Neural cell (in vitro differentiated cells): ENCODE results near the gene SLC16A9. TPM values are rescaled to one million over a fixed set of nuclear protein-coding genes. Genes with fewer than 3 reads are reported as not detected.

ENCODE experiments used
- H2AFZ ChIP-seq: fragments of 200-600, 300-800 bp; sonication (generic), shearing (Covaris generic); 2 replicates; pipeline ENCODE4 v1.6.0; 2014; ENCODE audit warnings: low read depth, mild to moderate bottlenecking, antibody characterized with exemption, low read length, moderate library complexity
- H3F3A ChIP-seq: fragments of 200-600 bp; shearing (Covaris generic); 2 replicates; pipeline ENCODE4 v1.6.1; 2016; ENCODE audit warnings: mild to moderate bottlenecking, moderate library complexity, mixed read lengths, antibody characterized with exemption, low read length; ENCODE audit not compliant: insufficient read depth, poor library complexity, severe bottlenecking
- H3K27ac ChIP-seq: fragments of 200-600, 300-800 bp; sonication (generic), shearing (Covaris generic); 2 replicates; pipeline ENCODE4 v1.5.1; 2014; ENCODE audit warnings: mild to moderate bottlenecking, low read length, moderate library complexity
- H3K27me3 ChIP-seq: fragments of 300-800, 200-600 bp; sonication (generic), shearing (Covaris generic); 2 replicates; pipeline ENCODE4 v1.6.0; 2014; ENCODE audit warnings: mild to moderate bottlenecking, low read depth, low read length, moderate library complexity; ENCODE audit not compliant: insufficient read depth
- H3K36me3 ChIP-seq: fragments of 300-800, 200-600 bp; sonication (generic), shearing (Covaris generic); 2 replicates; pipeline ENCODE4 v1.5.1; 2014; ENCODE audit warnings: mild to moderate bottlenecking, antibody characterized with exemption, low read length, moderate library complexity; ENCODE audit not compliant: insufficient read depth
- H3K4me2 ChIP-seq: fragments of 300-800, 200-600 bp; sonication (generic), shearing (Covaris generic); 2 replicates; pipeline ENCODE4 v1.6.0; 2014; ENCODE audit warnings: mild to moderate bottlenecking, low read length
- H3K4me3 ChIP-seq: fragments of 300-800, 200-600 bp; sonication (generic), shearing (Covaris generic); 2 replicates; pipeline ENCODE4 v1.5.1; 2014; ENCODE audit warnings: mild to moderate bottlenecking, low read length, moderate library complexity
- H3K79me2 ChIP-seq: fragments of 200-600 bp; shearing (Covaris generic); replicated peaks from 2 replicates; pipeline ENCODE4 v1.6.0; 2014; ENCODE audit warnings: mild to moderate bottlenecking, low read length, moderate library complexity; ENCODE audit not compliant: insufficient read depth
- H3K9ac ChIP-seq: fragments of 300-800, 200-600 bp; sonication (generic), shearing (Covaris generic); 2 replicates; pipeline ENCODE4 v1.6.1; 2016; ENCODE audit warnings: mild to moderate bottlenecking, low read length, mixed read lengths
- H3K9me2 ChIP-seq: fragments of 200-600 bp; shearing (Covaris generic); 2 replicates; pipeline ENCODE4 v1.6.1; 2016; ENCODE audit warnings: mild to moderate bottlenecking, low read length, mixed read lengths; ENCODE audit not compliant: insufficient read depth
- H3K9me3 ChIP-seq: fragments of 200-600, 300-800 bp; sonication (generic), shearing (Covaris generic); 2 replicates; pipeline ENCODE4 v1.6.1; 2016; ENCODE audit warnings: mild to moderate bottlenecking, mixed run types, low read length, moderate library complexity, mixed read lengths
- H4K20me1 ChIP-seq: fragments of 200-600 bp; shearing (Covaris generic); 2 replicates; pipeline ENCODE4 v1.6.1; 2016; ENCODE audit warnings: mild to moderate bottlenecking, mixed run types; ENCODE audit not compliant: insufficient read depth
- CTCF ChIP-seq: fragments of 450-650 bp; IDR thresholded peaks from 2 replicates; pipeline ENCODE4 v1.5.1; 2014; ENCODE audit warnings: antibody characterized with exemption, mild to moderate bottlenecking, moderate library complexity; ENCODE audit not compliant: poor library complexity, severe bottlenecking
- EP300 ChIP-seq: fragments of 450-650 bp; conservative IDR thresholded peaks from 2 replicates; pipeline ENCODE4 v1.6.1; 2014; ENCODE audit warnings: antibody characterized with exemption, mild to moderate bottlenecking, moderate library complexity; ENCODE audit not compliant: poor library complexity, severe bottlenecking
- EZH2 ChIP-seq: fragments of 200-600, 300-800 bp; shearing (Covaris generic), sonication (generic); IDR thresholded peaks from 2 replicates; pipeline ENCODE4 v1.6.1; 2014; ENCODE audit warnings: antibody characterized with exemption, low read length, borderline replicate concordance, mild to moderate bottlenecking; ENCODE audit not compliant: insufficient read depth, poor library complexity, severe bottlenecking
- MXI1 ChIP-seq: fragments of 450-650 bp; conservative IDR thresholded peaks from 2 replicates; pipeline ENCODE4 v1.6.1; 2014; ENCODE audit warnings: antibody characterized with exemption, mild to moderate bottlenecking; ENCODE audit not compliant: poor library complexity, severe bottlenecking
- POLR2AphosphoS5 ChIP-seq: IDR thresholded peaks from 2 replicates; pipeline ENCODE4 v1.6.1; 2012
- RAD21 ChIP-seq: fragments of 450-650 bp; conservative IDR thresholded peaks from 2 replicates; pipeline ENCODE4 v1.6.1; 2014; ENCODE audit warnings: antibody characterized with exemption, mild to moderate bottlenecking, moderate library complexity
- REST ChIP-seq: IDR thresholded peaks from 2 replicates; pipeline ENCODE4 v1.6.1; 2012; ENCODE audit warnings: borderline replicate concordance
- SMC3 ChIP-seq: fragments of 450-650 bp; conservative IDR thresholded peaks from 2 replicates; pipeline ENCODE4 v1.6.1; 2014; ENCODE audit warnings: antibody characterized with exemption, mild to moderate bottlenecking, moderate library complexity; ENCODE audit not compliant: poor library complexity
- TAF1 ChIP-seq: IDR thresholded peaks from 2 replicates; pipeline ENCODE4 v1.6.1; 2012; ENCODE audit warnings: low read depth
- polyA plus RNA-seq: library from polyadenylated mRNA; depleted of rRNA; stranded (reverse); fragments of >200 nt; gene quantifications from 2 replicates; pipeline ENCODE4 v1.2.3, GENCODE V29; 2014

Gene SLC16A9
- polyA plus RNA-seq, 1 donor from 2014 or later: 208 TPM

- H3K27ac ChIP-seq: no peak overlapping the region
- H3K36me3 ChIP-seq: no peaks in the 10 kb centered on the region
- no peaks in the 10 kb centered on the region for H3K9me3 ChIP-seq
- no peak overlapping the region for H2AFZ ChIP-seq
- H3K4me3 ChIP-seq: no peak overlapping the region
- H3K9ac ChIP-seq: no peak overlapping the region
- no peaks in the 10 kb centered on the region for H3K27me3 ChIP-seq
- H3K4me2 ChIP-seq: no peak overlapping the region
- H3K9me2 ChIP-seq: no peaks in the 10 kb centered on the region
- TF ChIP-seq EP300: no peak
- no peak for TF ChIP-seq MXI1
- no peak for TF ChIP-seq REST
- TF ChIP-seq RAD21: no peak
- TF ChIP-seq POLR2AphosphoS5: no peak
- TF ChIP-seq CTCF: no peak
- no peak for TF ChIP-seq SMC3
- TF ChIP-seq EZH2: no peak
- no peak for TF ChIP-seq TAF1
- no peaks in the 10 kb centered on the region for H3K79me2 ChIP-seq
- H3F3A ChIP-seq: peaks cover 6% of the 10 kb centered on the region
- no peaks in the 10 kb centered on the region for H4K20me1 ChIP-seq
Measured at GRCh38 chr10:59627366-59628018, 82.2 kb downstream of the SLC16A9 start.

- Histone ChIP-seq H3K27me3 (no peaks in the 10 kb centered on the region), H3K27ac (peak overlapping the region; percentile 80), H3K9me2 (no peaks in the 10 kb centered on the region), H3K9ac (peak overlapping the region; percentile 56), H3F3A (peaks cover 6% of the 10 kb centered on the region), H3K79me2 (no peaks in the 10 kb centered on the region), H3K36me3 (no peaks in the 10 kb centered on the region), H2AFZ (peak overlapping the region; percentile 32), H3K9me3 (no peaks in the 10 kb centered on the region), H3K4me3 (peak overlapping the region; percentile 57), H4K20me1 (no peaks in the 10 kb centered on the region), H3K4me2 (peak overlapping the region; percentile 67)
- TF ChIP-seq POLR2AphosphoS5 (no peak), MXI1 (no peak), REST (no peak), CTCF (no peak), TAF1 (no peak), EP300 (no peak)
Measured at GRCh38 chr10:59626523-59626869, 83.2 kb downstream of the SLC16A9 start.
